ENCODE results near the gene ACD. TPM values are rescaled to one million over a fixed set of nuclear protein-coding genes. Genes with fewer than 3 reads are reported as not detected.

ACD gene
- total and polyA plus RNA-seq, 2 of the 4 experiments (the other 2 are of a cell fraction): 15.6 to 31.1 TPM

GRCh38 chr16:67637625-67638024 lies 22.4 kb downstream of the ACD start:
- Histone ChIP-seq H3K9me3 (ENCODE audit: control insufficient read depth, insufficient read depth, low read length) (no peaks in the 10 kb centered on the region), H4K20me1 (ENCODE audit: insufficient read depth, low read length) (peaks cover 5% of the 10 kb centered on the region), H3K4me2 (ENCODE audit: low read depth, low read length) (no peak overlapping the region), H2AK9ac (replicated peaks; ENCODE audit: low read depth, low read length, poor library complexity) (no peak overlapping the region), H3K27me3 (ENCODE audit: control insufficient read depth, insufficient read depth, low read length) (no peaks in the 10 kb centered on the region), H2BK5ac (ENCODE audit: low read depth, low read length, poor library complexity, severe bottlenecking) (no peak overlapping the region), H3K4ac (ENCODE audit: low read depth, low read length) (no peak overlapping the region), H3K9ac (ENCODE audit: low read depth, low read length) (no peak overlapping the region), H3K14ac (replicated peaks; ENCODE audit: low read depth, low read length) (no peak overlapping the region), H4K91ac (ENCODE audit: insufficient read depth, low read depth, low read length) (no peak overlapping the region), H2BK120ac (ENCODE audit: low read depth, low read length) (no peak overlapping the region), H2BK20ac (ENCODE audit: low read depth, low read length) (no peak overlapping the region), H3K36me3 (ENCODE audit: control insufficient read depth, insufficient read depth, low read length) (peaks cover 27% of the 10 kb centered on the region), H3K27ac (ENCODE audit: insufficient read depth, low read length) (no peak overlapping the region), H3K23ac (ENCODE audit: low read depth, low read length) (no peak overlapping the region), H4K5ac (ENCODE audit: low read depth, low read length) (no peak overlapping the region), H4K8ac (ENCODE audit: low read depth in 2 of 2, low read length in 2 of 2) (no peak overlapping the region), H3K79me1 (ENCODE audit: low read depth in 1 of 2, low read length in 2 of 2) (peaks cover 5 to 12% of the 10 kb centered on the region in 2 experiments; a peak in 3 of 4 replicates), H3K4me1 (ENCODE audit: control insufficient read depth, insufficient read depth, low read length) (peaks cover 7% of the 10 kb centered on the region; the same call in 1 of the 2 replicates), H2AFZ (replicated peaks; ENCODE audit: low read length, poor library complexity) (no peak overlapping the region), H3K4me3 (ENCODE audit: insufficient read depth, low read depth, low read length) (no peak overlapping the region), H2AK5ac (ENCODE audit: low read depth, low read length) (no peak overlapping the region), H3K9me1 (ENCODE audit: insufficient read depth, low read length) (no peaks in the 10 kb centered on the region), H2BK15ac (ENCODE audit: low read depth, low read length) (no peak overlapping the region), H3K18ac (ENCODE audit: low read depth, low read length) (no peak overlapping the region), H3K56ac (ENCODE audit: extremely low read depth, insufficient read depth, low read length) (no peak overlapping the region)
- POLR2A ChIA-PET (ENCODE audit: unreplicated experiment): no interaction called here
- intact Hi-C loops (cut with micrococcal nuclease): no loop called here
- in situ Hi-C loops (cut with MboI; ENCODE audit: low sequenced_read_pairs): no loop called here
- dilution Hi-C loops (cut with HindIII; ENCODE audit: low sequenced_read_pairs, unreplicated experiment): no loop called here
- no peak for ATAC-seq (ENCODE audit: low read depth)
- BruUV-seq (replicated peaks): no TSS peak
- DNase-seq: no peak
- WGBS, 2 experiments (ENCODE audit: extremely low coverage in 2 of 2, insufficient read length in 1 of 2): 100% methylated on average over 1 of the region's 12 CpGs; no CpG with 5 or more reads in 1 of the 2 experiments
- TF ChIP-seq USF2 (IDR thresholded peaks at IDR 0.05; ENCODE audit: low read depth, low read length) (no peak), MAFK (IDR thresholded peaks at IDR 0.05; ENCODE audit: low read depth, low read length) (no peak), CHD1 (IDR thresholded peaks at IDR 0.05; ENCODE audit: low read depth, low read length) (no peak), MAZ (IDR thresholded peaks at IDR 0.05; ENCODE audit: borderline replicate concordance, low read depth, low read length) (no peak), RAD21 (IDR thresholded peaks at IDR 0.05; ENCODE audit: low read length) (no peak), NFE2L2 (IDR thresholded peaks at IDR 0.05; ENCODE audit: low read depth, low read length) (no peak), RFX5 (IDR thresholded peaks at IDR 0.05; ENCODE audit: low read depth, low read length) (no peak), FOS (IDR thresholded peaks at IDR 0.05; ENCODE audit: low read depth, low read length) (no peak), SMC3 (IDR thresholded peaks at IDR 0.05; ENCODE audit: low read depth, low read length) (no peak), BHLHE40 (IDR thresholded peaks at IDR 0.05; ENCODE audit: low read depth, low read length) (no peak)
- TF ChIP-seq, protein P1, sequence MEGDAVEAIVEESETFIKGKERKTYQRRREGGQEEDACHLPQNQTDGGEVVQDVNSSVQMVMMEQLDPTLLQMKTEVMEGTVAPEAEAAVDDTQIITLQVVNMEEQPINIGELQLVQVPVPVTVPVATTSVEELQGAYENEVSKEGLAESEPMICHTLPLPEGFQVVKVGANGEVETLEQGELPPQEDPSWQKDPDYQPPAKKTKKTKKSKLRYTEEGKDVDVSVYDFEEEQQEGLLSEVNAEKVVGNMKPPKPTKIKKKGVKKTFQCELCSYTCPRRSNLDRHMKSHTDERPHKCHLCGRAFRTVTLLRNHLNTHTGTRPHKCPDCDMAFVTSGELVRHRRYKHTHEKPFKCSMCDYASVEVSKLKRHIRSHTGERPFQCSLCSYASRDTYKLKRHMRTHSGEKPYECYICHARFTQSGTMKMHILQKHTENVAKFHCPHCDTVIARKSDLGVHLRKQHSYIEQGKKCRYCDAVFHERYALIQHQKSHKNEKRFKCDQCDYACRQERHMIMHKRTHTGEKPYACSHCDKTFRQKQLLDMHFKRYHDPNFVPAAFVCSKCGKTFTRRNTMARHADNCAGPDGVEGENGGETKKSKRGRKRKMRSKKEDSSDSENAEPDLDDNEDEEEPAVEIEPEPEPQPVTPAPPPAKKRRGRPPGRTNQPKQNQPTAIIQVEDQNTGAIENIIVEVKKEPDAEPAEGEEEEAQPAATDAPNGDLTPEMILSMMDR (conservative IDR thresholded peaks at IDR 0.05; ENCODE audit: low read depth, low read length): no peak
- CTCF ChIA-PET: no interaction called here

All from IMR-90 (cell line).